GM19452 (cell line): ENCODE results near the gene BPIFB3.

Experiments
- ATAC-seq: cut with Tn5 transposase; IDR thresholded peaks from one replicate; pipeline ENCODE4 v1.9.1; 2021; ENCODE audit not compliant: unreplicated experiment

BPIFB3 gene

DNA sequence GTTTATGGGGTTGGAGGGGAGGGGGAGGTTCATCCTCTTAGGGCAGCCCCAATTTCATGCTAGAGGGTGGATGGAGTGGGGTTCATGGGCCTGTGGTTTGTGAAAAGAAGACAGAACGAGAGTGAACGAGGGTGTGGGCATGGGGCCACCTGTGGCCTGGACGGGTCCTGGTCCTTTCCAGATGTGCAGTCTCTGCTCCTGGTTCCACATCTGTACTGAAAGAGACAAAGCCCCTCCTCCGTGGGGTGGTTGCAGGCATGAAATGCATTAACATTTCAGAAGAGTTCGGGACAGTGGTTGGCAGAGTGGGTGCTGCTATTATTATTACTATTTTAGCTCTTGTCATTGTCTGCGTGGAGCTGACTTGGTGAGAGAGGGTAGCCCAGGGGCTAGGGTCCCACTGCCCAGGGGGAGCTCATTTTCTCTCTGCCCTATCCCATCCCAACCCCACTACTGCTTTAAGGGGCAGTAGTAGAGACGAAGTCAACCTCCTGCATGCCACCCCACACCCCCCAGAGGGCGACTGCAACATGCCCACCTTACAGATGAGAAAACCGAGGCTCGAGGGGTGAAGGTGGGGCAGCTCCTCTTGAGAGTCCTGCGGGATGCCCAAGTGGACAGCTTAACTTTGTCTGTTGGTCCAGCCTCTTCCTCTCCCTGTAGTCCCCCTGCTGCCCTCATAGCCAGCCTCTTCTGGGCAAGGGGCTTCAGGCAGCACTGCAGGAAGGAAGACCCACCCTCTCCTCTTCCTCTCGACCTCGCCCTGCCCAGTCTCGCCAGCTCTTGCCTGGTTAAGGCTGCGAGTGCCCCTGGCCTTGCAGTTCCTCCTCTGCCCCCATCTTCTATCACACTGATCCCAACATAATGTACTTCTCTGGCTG lies 37.8 kb upstream of the BPIFB3 start:
- no peak for ATAC-seq

DNA sequence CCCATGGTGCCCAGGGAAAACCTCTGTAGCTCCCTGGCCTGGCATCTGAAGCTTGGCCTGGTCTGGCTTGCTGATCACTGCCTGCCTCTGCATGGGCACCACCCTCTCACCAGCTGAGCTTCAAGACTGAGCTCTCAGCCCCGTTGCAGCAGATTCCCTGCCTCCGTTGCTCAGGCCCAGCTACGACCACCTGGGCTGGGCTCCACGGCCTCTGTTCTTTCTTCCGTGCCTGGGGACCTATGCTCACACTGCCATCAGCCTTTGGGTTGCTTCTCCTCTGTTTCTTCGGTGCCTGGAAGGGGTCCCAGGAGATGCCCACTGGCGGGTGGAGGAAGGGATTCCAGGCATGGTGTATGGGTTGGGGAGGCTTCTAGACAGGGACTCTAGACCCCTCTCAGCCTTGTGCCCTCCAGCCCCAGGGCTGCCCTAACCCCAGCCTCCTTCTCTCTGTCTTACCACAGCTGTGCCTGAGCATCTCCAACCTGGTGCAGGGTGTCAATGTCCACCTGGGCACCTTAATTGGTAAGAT lies 37.1 kb upstream of the BPIFB3 start:
- ATAC-seq: no peak

DNA sequence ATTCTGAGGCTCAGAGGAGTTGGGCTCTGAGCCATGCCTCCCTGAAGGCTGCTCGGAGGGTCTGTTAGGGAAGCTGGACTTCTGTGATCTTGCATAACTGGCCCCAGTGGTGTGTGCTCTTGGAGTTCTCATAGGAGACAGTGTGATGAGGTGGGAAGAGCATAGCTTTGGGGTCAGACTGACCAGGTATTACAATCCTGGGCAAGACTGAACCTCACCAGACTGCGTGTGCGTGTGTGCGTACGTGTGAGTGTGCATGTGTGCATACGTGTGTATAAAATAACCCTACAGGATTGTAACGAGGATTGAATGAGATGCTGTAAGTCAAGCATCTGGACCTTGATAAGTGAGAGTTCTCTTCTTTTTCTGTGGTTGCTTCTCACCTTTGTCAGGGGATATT lies 36.2 kb upstream of the BPIFB3 start:
- no peak for ATAC-seq

DNA sequence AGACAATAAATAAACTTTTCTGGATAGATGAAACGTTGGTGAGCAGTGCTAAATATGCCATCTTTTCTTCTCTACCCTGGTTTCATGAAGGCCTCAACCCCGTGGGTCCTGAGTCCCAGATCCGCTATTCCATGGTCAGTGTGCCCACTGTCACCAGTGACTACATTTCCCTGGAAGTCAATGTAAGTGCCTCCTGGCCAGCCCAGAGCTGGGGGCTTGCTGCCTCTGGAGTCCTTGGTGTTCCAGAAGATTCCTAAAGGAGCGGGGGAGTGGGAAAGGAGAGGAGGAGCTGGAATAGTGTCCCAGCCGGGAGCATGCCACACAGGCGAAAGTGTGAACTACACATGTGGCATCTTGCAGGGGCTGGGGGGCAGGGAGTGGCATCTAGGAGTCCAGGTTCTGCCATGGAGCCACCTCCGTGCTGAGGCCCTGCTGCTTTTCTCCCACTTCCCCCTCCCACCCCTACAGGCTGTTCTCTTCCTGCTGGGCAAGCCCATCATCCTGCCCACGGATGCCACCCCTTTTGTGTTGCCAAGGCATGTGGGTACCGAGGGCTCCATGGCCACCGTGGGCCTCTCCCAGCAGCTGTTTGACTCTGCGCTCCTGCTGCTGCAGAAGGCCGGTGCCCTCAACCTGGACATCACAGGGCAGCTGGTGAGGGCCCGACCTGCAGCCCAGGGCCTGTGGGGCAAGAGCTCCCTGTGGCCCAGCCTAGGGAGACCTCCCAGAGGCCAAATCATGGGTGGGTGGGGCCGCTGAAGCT lies 35.4 kb upstream of the BPIFB3 start:
- no peak for ATAC-seq

DNA sequence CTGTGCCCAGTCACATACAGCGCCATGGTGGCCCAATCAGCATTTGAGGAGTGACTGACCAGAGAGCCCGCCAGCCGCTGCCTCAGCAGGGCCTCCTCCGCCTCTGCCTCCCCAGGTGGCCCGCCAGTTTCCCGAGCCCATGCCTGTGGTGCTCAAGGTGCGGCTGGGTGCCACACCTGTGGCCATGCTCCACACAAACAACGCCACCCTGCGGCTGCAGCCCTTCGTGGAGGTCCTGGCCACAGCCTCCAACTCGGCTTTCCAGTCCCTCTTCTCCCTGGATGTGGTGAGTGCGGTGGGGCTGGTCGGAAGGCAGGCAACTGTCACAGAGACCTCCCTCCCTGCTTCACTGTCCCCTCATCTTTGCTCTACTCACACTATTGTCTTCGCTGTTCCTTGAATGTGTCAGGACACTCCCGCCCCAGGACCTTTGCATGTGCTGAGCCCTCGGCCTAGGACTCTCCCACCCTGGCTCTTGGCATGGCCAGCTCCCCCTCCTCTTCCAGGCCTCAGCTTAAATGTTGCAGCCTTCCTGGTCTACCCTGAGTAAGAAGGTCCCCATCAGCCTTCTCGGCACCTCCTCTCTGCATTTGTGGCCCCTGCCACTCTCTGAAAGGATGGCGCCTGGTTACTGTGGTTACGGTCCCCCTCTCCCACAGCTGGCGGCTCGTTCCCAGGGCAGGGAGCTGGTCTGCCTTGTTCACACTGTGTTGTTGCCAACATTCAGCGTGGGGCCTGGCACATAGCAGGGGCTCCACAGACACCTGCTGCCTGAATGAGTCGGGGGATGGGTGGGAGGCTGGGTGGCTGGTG lies 34.0 kb upstream of the BPIFB3 start:
- no peak for ATAC-seq

DNA sequence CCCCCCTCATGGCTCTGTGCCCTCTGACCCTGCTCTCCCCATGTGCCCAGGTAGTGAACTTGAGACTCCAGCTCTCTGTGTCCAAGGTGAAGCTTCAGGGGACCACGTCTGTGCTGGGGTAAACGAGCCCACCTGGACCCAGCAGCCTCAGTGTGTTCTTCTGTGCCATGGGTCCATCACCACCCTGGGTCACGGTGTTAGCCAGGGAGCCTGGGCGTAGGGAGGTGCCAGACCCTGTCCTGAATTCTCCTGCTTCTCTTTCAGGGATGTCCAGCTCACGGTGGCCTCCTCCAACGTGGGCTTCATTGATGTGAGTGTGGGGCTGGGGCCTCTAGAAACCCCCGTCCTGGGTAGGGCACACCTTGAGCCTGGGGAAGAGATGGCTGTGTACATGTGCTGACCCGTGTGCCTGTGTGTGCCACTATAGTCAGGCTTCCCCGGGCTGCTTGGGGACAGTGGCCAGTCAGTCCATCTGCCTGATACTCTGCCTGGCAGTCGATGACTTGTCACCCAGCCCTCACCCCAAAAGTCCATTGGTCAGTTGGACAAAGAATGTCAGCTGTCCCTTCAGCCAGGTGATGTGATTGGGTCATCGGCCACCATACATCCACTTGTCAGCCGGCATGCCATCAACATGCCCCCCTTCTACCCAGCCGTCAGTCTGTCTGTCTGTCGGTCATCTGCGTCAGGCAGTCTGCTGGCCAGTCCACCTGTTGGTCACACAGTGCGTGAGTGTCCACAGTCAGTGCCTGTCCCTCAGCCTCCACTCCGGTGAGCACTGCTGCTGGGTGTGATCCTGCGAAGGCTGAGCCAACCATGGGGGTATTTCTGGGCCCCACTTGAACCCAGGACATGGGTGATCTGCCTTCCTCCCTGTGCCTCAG lies 33.2 kb upstream of the BPIFB3 start:
- ATAC-seq: no peak

DNA sequence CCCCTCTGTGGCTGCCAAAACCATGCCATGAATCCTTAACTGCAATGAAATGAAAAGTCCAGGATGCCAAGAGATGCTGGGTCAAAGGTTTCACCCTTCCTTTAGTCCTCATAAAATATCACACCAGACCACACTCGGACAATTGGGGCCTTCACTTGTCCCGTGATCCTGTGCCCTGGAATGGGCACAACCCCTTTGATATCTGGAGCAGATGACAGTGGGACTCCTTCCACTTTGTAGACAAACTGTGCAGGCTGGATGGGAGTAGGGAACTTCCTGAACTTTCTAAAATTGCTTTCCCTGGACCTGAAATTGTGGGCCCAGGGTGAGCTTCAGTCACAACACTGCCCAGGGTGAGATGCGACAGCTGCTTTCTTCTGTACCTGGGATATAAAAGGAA lies 31.8 kb upstream of the BPIFB3 start:
- ATAC-seq: no peak

DNA sequence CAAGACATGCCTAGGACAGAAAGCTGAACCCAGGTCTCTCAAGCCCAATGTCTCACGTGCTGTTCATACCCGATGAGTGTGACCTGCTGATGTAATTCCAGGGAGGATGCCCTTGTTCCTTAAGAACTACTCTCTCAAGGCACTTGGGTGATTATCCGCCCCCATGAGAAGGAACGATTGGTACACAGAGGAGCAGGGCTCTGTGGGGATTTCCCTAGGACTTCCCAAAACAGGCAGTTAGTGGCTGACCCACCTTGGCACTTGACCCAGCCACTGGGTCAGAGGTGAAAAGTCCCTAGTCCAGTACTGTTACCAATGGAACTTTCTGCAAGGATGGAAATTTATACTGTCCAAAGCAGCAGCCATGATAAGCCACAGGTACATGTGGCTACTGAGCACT lies 31.4 kb upstream of the BPIFB3 start:
- no peak for ATAC-seq

DNA sequence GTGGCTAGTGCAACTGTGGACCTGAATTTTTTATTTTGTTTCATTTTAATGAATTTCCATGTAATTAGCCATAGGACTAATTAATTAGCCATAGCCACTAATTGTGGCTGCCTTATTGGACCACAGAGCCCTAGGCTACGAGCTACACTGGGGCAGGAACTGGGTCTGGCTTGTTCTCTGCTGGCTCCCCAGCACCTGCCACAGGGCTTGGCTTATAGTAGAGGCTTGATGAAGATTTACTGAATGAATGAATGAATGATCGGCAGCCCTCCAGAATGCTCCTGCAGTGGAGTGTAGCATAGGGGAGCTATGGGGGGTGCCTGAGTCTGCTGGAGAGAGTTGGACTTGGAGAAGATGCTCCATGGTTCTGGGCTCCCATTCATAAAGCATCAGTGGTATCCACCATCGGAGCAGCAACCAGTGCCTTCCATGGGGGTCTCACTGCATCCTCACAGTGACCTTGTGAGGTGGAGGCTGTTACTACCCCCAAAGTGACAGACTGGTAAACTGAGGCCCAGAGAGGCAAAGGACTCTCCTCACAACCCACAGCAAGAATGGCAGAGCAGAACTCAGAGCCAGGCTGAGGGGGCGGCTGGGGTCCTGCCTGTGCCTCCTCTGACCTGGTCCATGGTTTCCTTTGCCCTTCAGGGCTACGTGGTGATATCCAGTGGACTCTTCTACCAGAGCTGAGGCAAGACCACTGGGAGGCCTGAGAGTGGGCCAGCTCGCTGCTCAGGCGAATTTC lies 30.8 kb upstream of the BPIFB3 start:
- no peak for ATAC-seq

DNA sequence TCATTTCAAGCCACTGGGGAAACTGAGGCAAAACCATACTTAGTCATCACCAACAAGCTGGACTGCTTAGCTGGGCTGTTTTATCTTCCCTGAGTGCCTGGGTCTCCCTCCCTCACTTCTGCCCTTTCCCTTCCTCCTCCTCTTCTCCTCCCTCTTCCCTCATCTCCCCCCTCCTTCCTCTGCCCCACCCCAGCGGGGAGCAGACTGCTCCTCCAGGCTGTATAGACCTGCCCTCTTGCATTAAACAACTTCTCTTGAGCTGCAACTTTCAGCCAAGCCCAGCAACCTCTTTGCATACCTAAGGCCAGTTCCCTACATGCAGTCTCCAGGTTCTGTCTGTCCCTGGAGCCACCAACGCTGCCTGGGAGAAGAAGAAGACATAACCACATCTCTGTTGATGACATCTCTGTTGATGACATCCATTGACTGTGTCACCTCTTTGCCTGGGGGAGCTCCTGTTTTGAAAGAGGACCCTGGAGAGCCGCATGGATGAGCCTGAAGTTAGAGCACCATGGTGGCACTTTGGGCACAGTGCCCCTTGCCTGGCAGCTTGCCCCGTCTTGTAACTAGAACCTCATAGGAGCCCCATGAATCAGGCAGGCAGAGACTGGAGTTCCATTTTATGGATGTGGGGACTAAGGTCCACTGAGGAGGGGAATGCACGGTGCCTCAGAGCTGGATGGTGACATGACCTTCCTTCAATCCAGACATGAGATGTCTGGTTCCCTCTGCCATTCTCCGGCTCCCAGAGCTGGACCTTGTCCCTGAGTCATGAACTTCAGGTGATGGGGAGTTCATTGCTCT lies 30.1 kb upstream of the BPIFB3 start:
- ATAC-seq: no peak

DNA sequence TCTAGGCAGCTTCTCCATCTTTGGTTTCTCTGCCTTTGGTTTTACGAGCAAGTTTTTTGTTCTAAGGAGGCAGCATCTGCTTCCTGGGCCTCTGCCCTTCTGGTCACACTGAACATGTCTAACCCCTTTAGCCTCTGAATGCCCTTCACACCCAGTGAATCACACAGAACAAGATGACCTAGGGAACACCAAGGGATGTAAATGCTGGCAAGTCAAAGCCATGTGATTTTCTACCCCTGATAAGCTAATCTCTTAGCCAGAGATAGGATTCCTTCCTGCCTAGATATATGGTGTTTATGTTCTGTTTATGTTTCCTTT lies 29.5 kb upstream of the BPIFB3 start:
- no peak for ATAC-seq

DNA sequence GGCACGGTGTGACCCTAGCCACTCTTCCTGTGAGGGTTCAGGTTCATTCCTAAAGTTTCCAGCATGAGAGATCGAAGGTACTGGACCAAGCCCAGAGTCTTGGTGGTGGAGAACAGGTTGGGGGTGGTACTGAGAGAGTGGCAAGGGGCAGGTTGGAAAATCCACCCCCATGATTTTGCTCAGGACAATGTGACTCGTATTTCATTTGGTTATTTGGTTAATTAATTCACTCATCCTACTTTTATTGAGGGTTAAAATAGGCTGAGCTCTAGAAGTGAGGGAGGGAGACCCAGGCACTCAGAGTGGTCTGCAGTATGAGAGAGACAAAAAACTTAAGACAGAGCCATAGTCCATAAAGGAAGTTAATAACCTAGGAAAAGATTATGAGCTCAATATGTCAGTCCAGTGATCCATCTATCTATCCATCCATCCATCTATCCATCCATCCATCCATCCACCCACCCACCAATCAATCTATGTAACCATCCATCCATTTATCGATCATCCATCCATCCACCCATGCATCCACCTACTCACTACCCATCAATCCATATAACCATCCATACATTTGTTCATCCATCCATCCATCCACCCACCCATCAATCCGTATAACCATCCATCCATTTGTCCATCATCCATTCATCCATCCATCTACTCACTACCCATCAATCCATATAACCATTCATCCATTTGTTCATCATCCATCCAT lies 28.9 kb upstream of the BPIFB3 start:
- no peak for ATAC-seq

DNA sequence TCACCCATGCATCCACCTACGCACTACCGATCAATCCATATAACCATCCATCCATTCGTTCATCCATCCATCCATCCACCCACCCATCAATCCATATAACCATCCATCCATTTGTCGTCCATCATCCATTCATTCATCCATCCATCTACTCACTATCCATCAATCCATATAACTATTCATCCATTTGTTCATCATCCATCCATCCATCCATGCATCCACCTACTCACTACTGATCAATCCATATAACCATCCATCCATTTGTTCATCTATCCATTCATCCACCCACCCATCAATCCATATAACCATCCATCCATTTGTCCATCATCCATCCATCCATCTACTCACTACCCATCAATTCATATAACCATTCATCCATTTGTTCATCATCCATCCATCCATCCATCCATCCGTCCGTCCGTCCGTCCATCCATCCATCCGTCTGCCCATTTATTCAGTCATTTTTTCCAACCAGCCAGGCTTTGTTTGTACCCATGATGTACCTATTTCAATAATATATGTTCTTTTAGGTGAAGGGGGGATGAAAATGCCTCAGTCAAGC lies 28.3 kb upstream of the BPIFB3 start:
- ATAC-seq: no peak

DNA sequence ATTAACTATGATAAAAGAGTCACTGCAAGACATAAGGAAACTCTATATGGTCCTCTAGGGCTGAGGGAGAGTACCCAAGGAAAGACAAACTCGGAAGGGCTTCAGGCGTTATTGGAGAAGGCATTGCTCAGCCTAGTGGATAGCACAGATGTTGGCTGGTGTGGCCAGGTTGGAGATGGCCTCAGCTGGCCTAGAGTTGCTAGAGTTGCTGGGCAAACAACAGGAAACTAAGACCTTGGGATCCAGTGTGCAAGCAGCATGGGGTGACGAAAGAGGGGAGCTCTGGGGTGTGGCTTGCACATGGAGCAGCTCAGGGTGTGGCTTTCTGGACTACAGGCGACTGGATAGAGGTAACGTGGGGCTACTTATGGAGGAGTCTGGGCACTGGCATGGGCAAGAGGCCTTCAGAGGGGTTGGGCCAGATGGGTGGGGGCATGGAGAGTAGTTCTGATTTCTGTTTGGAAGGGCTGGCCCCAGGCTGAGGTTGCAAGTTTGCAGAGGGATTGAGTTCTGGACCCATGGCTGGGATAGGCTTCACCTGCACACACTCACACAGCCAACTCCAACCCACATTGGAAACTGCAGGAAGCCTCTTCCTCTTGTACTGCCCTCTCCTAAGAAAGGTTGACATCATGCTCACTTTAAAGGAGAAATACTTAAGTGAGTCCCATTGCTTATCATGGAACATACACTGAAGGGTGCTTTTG lies 27.5 kb upstream of the BPIFB3 start:
- ATAC-seq: no peak

DNA sequence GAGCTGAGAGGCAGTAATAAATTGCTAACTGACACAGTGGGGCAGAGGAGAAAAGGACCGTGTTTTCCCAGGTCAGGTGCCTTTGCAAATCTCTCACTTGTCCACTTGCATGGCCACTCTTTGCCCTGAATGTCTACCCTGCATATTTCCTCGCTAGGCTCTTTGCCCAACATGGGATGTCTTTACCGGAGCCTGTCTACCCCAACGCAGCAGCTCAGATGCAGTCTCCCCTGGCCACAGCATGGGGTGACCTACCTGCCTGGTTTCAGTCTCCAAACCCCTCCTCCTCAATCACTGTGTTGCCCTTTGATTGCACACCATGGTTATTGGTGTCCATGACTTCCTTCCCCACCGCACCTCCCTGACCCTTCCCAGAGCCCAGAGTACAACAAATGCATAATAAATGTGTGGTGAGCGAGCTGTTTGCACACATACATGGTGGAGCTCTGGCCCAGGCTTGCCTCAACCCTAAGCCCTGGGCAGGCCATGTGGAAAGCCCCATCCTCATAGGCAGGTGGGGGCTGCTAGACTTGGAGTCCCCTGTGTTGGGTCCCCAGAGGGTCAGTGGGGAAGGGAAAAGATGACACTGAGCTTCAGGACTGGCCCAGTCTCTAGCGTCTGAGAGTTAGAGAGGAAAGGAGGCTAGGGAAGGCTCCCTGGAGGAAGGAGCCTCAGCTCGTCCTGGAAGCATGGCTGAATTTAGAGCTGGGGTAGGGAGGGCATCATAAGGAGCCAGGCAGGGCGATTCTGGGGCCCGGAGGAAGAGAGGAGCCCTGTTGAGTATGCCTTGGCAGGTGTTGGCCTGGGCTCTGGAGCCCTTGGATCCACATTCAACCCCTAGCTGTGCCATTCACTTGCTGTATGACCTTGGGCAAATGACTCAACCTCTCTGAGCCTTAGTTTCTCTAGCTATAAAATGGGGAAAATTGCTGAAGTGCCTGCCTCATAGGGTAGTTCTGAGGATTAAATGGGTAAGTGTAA lies 26.6 kb upstream of the BPIFB3 start:
- no peak for ATAC-seq
